ENCODE data around the gene PLCH1.

The PLCH1 gene

DNA sequence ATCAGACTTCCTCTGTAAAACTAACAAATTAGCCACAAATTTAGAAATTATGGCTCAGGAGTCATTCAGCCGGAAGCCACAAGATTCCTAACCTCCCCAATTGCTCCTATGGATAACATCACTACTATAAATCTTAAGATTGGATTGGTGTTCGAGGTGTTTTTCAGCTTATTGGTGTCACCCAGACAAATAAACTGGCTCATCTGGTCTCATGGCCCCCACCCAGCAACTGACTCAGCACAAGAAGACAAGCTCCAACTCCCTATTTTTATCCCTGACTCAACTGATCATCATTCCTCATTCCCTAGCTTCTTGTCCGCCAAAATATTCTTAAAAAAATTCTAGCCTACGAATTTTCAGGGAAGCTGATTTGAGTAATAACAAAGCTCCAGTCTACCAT lies 316.3 kb downstream of the PLCH1 start:
- TF ChIP-seq, protein P1, sequence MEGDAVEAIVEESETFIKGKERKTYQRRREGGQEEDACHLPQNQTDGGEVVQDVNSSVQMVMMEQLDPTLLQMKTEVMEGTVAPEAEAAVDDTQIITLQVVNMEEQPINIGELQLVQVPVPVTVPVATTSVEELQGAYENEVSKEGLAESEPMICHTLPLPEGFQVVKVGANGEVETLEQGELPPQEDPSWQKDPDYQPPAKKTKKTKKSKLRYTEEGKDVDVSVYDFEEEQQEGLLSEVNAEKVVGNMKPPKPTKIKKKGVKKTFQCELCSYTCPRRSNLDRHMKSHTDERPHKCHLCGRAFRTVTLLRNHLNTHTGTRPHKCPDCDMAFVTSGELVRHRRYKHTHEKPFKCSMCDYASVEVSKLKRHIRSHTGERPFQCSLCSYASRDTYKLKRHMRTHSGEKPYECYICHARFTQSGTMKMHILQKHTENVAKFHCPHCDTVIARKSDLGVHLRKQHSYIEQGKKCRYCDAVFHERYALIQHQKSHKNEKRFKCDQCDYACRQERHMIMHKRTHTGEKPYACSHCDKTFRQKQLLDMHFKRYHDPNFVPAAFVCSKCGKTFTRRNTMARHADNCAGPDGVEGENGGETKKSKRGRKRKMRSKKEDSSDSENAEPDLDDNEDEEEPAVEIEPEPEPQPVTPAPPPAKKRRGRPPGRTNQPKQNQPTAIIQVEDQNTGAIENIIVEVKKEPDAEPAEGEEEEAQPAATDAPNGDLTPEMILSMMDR (IDR thresholded peaks at IDR 0.05; ENCODE audit: low read depth, low read length), result no peak
- H3K4me3 ChIP-seq (replicated peaks in 1 of 2; ENCODE audit: low read depth in 2 of 2, low read length in 2 of 2), result no peak overlapping the region
- DNase-seq (ENCODE audit: low read depth in 2 of 2), result peak in 1 of 2 donors; percentile 42

GRCh38 chr3:155426524-155427230 lies 318.2 kb downstream of the PLCH1 start:
- TF ChIP-seq, protein P1 (IDR thresholded peaks at IDR 0.05; ENCODE audit: low read depth, low read length), result no peak
- no peak overlapping the region for H3K4me3 ChIP-seq (replicated peaks in 1 of 2; ENCODE audit: low read depth in 2 of 2, low read length in 2 of 2)
- DNase-seq (ENCODE audit: low read depth in 2 of 2), result no peak

DNA sequence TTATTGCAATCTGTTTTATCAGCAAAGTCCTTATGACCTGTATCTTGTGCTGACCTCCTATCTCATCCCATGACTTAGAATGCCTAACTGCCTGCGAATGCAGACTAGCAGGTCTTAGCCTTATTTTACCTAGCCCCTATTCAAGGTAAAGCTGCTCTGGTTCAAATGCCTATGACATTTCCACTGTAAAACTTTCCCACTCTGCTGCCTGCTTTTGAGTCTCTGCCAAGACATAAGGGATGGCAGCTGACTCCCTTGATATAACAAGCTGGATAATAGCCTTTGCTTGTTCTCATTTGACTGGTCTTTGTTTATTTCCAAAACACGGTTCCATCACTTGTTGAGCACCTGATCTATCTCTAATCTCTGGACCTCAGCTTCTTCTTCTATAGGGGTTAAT lies 319.5 kb downstream of the PLCH1 start:
- no peak for DNase-seq (ENCODE audit: low read depth in 2 of 2)
- H3K4me3 ChIP-seq (replicated peaks in 1 of 2; ENCODE audit: low read depth in 2 of 2, low read length in 2 of 2), result no peak overlapping the region
- TF ChIP-seq, protein P1 (IDR thresholded peaks at IDR 0.05; ENCODE audit: low read depth, low read length), result no peak

DNA sequence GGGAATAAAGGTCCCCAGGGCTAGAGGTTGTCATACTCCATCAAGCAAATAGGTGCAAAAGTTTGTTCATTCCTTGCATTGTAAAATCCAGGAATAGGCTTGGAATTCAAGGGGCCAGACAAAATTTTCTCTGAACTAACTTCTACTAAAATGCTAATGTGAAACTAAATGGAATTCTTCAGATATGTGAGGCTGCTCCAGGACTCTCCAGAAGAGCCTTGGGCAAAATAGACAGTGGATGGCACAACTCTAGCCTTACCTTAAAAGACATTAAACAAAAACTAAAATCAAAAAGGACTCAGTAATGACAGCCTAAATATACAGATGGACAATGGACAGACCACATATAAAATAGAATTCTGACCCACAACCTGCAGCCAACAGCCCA lies 320.6 kb downstream of the PLCH1 start:
- no peak for DNase-seq (ENCODE audit: low read depth in 2 of 2)
- no peak overlapping the region for H3K4me3 ChIP-seq (replicated peaks in 1 of 2; ENCODE audit: low read depth in 2 of 2, low read length in 2 of 2)
- TF ChIP-seq, protein P1 (IDR thresholded peaks at IDR 0.05; ENCODE audit: low read depth, low read length), result no peak

DNA sequence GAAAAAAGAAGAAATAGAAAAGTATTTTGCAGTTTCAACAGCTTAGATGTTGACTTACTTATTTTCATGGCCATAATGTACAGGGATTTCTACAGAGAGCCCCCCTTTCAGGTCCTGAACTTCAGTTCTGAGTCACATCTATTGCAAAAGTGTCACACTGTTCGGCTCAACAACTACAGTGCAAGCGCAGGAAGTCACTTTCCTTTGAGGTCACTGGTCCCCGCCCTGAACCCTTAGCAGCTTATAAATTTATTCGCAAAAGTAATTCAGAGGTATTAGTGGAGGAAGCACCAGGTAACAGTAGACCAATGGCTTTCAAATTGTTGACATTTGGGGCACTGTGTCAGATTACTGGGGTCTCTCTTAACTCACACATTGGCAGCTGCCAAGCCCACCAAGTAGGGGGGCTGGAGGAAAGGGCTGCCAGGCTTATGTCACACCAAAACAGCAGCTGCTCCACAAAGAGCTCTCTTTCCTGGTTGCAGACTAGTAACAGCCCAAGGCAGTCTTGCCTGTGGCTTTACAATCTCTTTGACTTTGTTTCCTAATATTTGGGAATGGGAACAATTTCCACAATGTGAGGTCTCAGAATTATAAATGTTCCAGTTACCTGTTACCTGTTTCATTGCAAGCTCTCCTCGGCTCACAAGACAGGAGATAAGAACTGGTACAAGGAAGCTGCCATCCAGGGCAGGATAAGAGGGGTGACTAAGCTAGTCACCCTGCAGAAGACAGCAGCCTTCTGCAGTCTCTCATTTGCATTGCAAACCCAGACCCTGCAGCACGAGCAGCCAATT lies 321.1 kb downstream of the PLCH1 start:
- no peak for DNase-seq (ENCODE audit: low read depth in 2 of 2)
- TF ChIP-seq, protein P1 (IDR thresholded peaks at IDR 0.05; ENCODE audit: low read depth, low read length), result no peak
- no peak overlapping the region for H3K4me3 ChIP-seq (replicated peaks in 1 of 2; ENCODE audit: low read depth in 2 of 2, low read length in 2 of 2)

DNA sequence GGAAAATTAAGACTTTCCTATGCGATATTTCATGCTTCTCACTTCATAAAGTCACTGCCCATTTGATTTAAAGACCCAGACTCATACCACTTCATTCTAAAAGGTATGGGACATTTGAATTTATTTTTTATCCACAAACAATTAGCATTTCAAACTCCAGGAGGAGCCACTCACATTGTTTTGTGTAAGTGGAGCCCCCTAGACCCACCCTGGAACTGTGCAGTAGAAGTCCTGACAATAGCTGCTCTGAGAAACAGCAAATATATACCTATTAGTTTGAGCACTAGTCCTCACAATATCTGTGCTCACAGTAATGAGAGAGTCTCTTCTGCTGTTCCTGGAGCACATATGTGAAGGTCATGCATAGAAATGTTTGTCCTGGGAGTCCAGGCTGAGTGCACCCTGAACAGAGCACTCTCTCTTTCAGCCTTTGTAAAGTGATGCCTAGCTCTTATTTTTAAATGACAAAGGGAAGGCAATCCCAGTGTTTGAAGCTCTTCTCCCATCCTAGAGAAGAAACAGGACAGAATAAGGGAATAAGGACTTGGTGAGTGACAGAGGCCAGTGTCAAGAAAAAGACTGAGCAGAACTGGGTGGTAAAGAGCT lies 323.9 kb downstream of the PLCH1 start:
- no peak for DNase-seq (ENCODE audit: low read depth in 2 of 2)
- no peak overlapping the region for H3K4me3 ChIP-seq (replicated peaks in 1 of 2; ENCODE audit: low read depth in 2 of 2, low read length in 2 of 2)

More for the DNA sequence above, 323.9 kb downstream of the PLCH1 start:
- TF ChIP-seq, protein P1 (IDR thresholded peaks at IDR 0.05; ENCODE audit: low read depth, low read length), result no peak
